Measurements from ENCODE around the gene PARN. TPM values are rescaled to one million over a fixed set of nuclear protein-coding genes. Genes with fewer than 3 reads are reported as not detected.

PARN gene
- total and polyA plus RNA-seq, 2 experiments from 2014 or later, result 32.5 to 61.3 TPM

- ATAC-seq, result peak; percentile 62; the same call in 2 of the 3 replicates
- Mint-ChIP-seq H3K27ac (no peak overlapping the region), H3K9me3 (no peaks in the 10 kb centered on the region), H3K27me3 (ENCODE audit: insufficient read depth, low read depth, poor library complexity) (peaks cover 8% of the 10 kb centered on the region), H3K4me3 (no peak overlapping the region), H3K4me1 (no peaks in the 10 kb centered on the region), H3K36me3 (ENCODE audit: low read depth) (peaks cover 43% of the 10 kb centered on the region)
- Histone ChIP-seq H3K4me2 (no peak overlapping the region), H3K27ac (ENCODE audit: low read depth) (no peak overlapping the region), H3K79me2 (replicated peaks; ENCODE audit: insufficient read depth) (no peaks in the 10 kb centered on the region), H3F3A (replicated peaks; ENCODE audit: low read depth) (no peaks in the 10 kb centered on the region), H2AFZ (no peak overlapping the region), H3K36me3 (ENCODE audit: insufficient read depth) (peaks cover 9% of the 10 kb centered on the region), H3K9me2 (ENCODE audit: insufficient read depth) (no peaks in the 10 kb centered on the region), H3K27me3 (ENCODE audit: insufficient read depth) (no peaks in the 10 kb centered on the region), H3K4me1 (ENCODE audit: insufficient read depth) (no peaks in the 10 kb centered on the region), H4K20me1 (replicated peaks; ENCODE audit: insufficient read depth) (peaks cover 11% of the 10 kb centered on the region; the same call in 1 of the 2 replicates), H3K4me3 (no peak overlapping the region)
- TF ChIP-seq ZNF331 (CRISPR knock-in tag; IDR thresholded peaks at IDR 0.05; ENCODE audit: low read depth), result no peak
- no peak for TF ChIP-seq ETS1 (IDR thresholded peaks at IDR 0.05)
- peak in 1 of 2 experiments; percentile 21; a peak in 2 of 4 replicates for TF ChIP-seq CTCF (conservative IDR thresholded peaks at IDR 0.05; ENCODE audit: low read depth in 2 of 2)
- no peak for TF ChIP-seq NANOG (IDR thresholded peaks at IDR 0.05; ENCODE audit: borderline replicate concordance)
- TF ChIP-seq POLR2AphosphoS5 (IDR thresholded peaks at IDR 0.05; ENCODE audit: low read depth), result peak; percentile 32; the same call in 1 of the 2 replicates
- DNase-seq (ENCODE audit: low spot score), result peak; percentile 31
Measured at GRCh38 chr16:14669776-14670175, 39.7 kb upstream of the PARN start.

GRCh38 chr16:14668556-14669223, 38.6 kb upstream of the PARN start:
- Histone ChIP-seq H3K4me3 (no peak overlapping the region), H3K36me3 (ENCODE audit: insufficient read depth) (peaks cover 19% of the 10 kb centered on the region), H3K4me2 (no peak overlapping the region), H3K9me2 (ENCODE audit: insufficient read depth) (no peaks in the 10 kb centered on the region), H4K20me1 (replicated peaks; ENCODE audit: insufficient read depth) (peaks cover 11% of the 10 kb centered on the region; the same call in 1 of the 2 replicates), H3F3A (replicated peaks; ENCODE audit: low read depth) (no peaks in the 10 kb centered on the region), H3K27ac (ENCODE audit: low read depth) (no peak overlapping the region), H3K4me1 (ENCODE audit: insufficient read depth) (no peaks in the 10 kb centered on the region), H3K27me3 (ENCODE audit: insufficient read depth) (no peaks in the 10 kb centered on the region), H3K79me2 (replicated peaks; ENCODE audit: insufficient read depth) (no peaks in the 10 kb centered on the region), H2AFZ (no peak overlapping the region)
- Mint-ChIP-seq H3K27me3 (ENCODE audit: insufficient read depth, low read depth, poor library complexity) (peaks cover 8% of the 10 kb centered on the region), H3K4me1 (no peaks in the 10 kb centered on the region), H3K4me3 (no peak overlapping the region), H3K27ac (no peak overlapping the region), H3K9me3 (no peaks in the 10 kb centered on the region), H3K36me3 (ENCODE audit: low read depth) (peaks cover 54% of the 10 kb centered on the region)
- ATAC-seq (no peak), DNase-seq (ENCODE audit: low spot score) (no peak)
- no peak for TF ChIP-seq CREB1 (CRISPR knock-in tag; IDR thresholded peaks at IDR 0.05; ENCODE audit: low read depth)
- TF ChIP-seq EZH2phosphoT487 (IDR thresholded peaks at IDR 0.05; ENCODE audit: unreplicated experiment), result no peak
- no peak for TF ChIP-seq ETS1 (IDR thresholded peaks at IDR 0.05)
- TF ChIP-seq ZNF331 (CRISPR knock-in tag; IDR thresholded peaks at IDR 0.05; ENCODE audit: low read depth), result no peak
- no peak for TF ChIP-seq CTCF (conservative IDR thresholded peaks at IDR 0.05; ENCODE audit: low read depth in 2 of 2)
- no peak for TF ChIP-seq STAT1 (IDR thresholded peaks at IDR 0.05; ENCODE audit: unreplicated experiment)
- no peak for TF ChIP-seq EZH2 (IDR thresholded peaks at IDR 0.05; ENCODE audit: low read depth, unreplicated experiment)

All from GM23338 (cell line).